Measurements from ENCODE around the gene ZNF865.

Gene ZNF865

DNA sequence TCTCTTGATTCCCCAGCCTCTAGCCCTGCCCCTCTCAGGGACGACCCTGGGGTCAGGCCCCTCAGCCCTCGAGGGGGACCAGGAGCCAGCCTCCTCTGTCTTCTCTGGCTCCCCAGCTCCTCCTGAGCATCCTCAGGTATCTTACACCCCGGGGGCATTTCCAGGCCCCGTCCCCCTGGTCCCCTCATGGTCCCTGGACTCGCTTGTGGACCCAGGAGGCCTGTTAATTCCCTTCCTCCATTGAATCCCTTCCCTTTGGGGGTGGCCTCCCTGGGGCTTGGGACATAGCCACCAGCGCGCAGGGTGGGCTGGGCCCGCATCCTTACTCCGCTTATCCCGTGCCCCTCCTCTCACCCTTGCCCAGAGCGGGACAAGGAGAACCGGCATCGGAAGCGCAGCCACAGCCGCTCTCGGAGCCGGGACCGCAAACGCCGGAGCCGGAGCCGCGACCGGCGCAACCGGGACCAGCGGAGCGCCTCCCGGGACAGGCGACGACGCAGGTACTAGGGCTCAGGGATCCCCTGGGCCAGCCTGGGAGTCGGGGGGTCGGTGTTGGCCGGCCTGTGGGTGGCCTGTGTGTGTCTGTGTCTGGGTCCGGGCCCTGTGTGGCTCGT, 53.5 kb downstream of the ZNF865 start:
- DNase-seq (ENCODE audit: low read depth in 2 of 2) = no peak

DNA sequence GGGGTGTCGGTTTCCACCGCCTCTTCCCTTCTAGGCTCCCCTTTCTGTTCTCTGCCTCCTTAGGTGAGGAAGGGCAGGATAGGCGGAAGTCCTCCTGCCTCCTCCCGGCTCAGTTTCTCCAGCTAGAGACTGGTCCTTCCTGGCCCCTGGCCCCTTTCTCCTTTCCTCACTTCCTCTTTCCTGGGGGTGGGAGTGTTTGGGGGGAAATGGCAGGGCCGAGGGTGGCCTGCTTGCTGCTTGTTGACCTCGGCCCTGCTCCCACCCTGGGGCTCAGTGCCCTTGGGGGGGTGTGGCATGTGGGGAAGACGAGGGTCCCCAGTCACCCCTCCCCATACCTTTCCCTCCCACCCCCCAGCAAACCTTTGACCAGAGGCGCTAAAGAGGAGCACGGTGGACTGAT, 54.4 kb downstream of the ZNF865 start:
- DNase-seq (ENCODE audit: low read depth in 2 of 2) = no peak

DNA sequence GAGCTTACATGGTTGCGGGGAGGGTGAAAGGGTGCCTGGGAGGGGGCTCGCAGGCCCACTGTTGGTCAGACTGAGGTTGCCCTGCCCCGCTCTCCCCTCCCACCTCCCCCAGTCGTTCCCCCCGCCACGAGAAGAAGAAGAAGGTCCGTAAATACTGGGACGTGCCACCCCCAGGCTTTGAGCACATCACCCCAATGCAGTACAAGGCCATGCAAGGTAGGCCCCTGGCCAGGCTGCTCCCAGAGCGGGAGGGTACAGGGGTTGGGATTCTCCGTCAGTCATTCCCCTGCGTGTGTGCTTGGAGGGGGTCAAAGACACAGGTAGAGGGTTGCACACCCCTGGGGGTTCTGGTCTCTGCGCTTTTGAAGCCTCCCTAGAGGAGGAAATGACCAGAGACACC, 55.0 kb downstream of the ZNF865 start:
- DNase-seq (ENCODE audit: low read depth in 2 of 2) = no peak

- DNase-seq (ENCODE audit: low read depth in 2 of 2) = no peak
Observed at GRCh38 chr19:55660991-55661390, 55.5 kb downstream of the ZNF865 start.

DNA sequence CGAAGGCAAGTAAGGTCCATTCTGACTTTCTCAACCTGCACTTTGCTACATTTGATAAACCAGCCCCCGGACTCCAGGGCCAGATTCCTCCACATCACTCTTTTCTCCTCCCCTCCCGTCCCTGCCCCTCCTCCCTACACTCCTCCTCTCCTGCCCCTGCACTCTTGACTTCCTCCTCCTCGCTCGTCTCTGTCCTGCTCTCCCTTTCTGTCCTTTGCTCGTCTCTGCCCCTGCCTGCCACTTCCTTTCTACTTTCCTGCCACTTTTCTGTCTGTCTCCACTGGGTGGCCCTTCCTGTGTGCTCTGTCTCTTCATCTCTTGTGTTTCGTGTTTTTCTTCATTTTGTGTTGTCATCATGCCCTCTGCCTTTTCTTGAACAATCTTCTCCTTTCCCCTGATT, 56.4 kb downstream of the ZNF865 start:
- no peak for DNase-seq (ENCODE audit: low read depth in 2 of 2)

GRCh38 chr19:55663846-55664536, 58.5 kb downstream of the ZNF865 start:
- DNase-seq (ENCODE audit: low read depth in 2 of 2) = no peak

GRCh38 chr19:55666343-55667005, 61.0 kb downstream of the ZNF865 start:
- no peak for DNase-seq (ENCODE audit: low read depth in 2 of 2)
